ENCODE results near the gene THSD1.

DNA sequence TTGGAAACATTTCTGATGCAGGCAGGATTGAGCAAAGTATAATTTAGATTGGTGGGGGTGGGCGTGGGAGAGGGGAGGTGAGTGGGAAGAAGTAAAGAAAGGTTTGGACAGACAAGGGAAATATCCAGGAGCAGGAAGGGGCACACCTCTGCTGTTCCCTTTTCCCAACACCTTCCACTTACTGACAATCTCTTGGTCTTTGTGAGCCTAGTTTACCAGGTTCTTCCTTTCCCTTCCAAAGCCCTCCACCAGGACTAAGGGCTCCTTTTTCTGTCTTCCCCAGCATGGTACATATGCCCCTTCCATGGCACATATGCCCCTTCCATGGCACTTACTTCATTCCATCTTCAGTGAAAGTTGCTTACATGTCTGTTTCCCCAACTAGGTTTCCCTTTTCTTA lies 6.2 kb upstream of the THSD1 start:
- TF ChIP-seq, protein P1, sequence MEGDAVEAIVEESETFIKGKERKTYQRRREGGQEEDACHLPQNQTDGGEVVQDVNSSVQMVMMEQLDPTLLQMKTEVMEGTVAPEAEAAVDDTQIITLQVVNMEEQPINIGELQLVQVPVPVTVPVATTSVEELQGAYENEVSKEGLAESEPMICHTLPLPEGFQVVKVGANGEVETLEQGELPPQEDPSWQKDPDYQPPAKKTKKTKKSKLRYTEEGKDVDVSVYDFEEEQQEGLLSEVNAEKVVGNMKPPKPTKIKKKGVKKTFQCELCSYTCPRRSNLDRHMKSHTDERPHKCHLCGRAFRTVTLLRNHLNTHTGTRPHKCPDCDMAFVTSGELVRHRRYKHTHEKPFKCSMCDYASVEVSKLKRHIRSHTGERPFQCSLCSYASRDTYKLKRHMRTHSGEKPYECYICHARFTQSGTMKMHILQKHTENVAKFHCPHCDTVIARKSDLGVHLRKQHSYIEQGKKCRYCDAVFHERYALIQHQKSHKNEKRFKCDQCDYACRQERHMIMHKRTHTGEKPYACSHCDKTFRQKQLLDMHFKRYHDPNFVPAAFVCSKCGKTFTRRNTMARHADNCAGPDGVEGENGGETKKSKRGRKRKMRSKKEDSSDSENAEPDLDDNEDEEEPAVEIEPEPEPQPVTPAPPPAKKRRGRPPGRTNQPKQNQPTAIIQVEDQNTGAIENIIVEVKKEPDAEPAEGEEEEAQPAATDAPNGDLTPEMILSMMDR (IDR thresholded peaks at IDR 0.05; ENCODE audit: low read length) = no peak
- TF ChIP-seq EZH2 (optimal IDR thresholded peaks at IDR 0.05; ENCODE audit: low read depth, low read length) (no peak), EZH2phosphoT487 (IDR thresholded peaks at IDR 0.05; ENCODE audit: low read length) (no peak)
